ENCODE data around the gene RANBP10. TPM values are rescaled to one million over a fixed set of nuclear protein-coding genes. Genes with fewer than 3 reads are reported as not detected.

The RANBP10 gene
- total RNA-seq, 4 donors from 2014 or later = 8.1 to 11.7 (median 9.3) TPM

GRCh38 chr16:67774457-67774853 lies 31.9 kb downstream of the RANBP10 start:
- TF ChIP-seq, protein P1, sequence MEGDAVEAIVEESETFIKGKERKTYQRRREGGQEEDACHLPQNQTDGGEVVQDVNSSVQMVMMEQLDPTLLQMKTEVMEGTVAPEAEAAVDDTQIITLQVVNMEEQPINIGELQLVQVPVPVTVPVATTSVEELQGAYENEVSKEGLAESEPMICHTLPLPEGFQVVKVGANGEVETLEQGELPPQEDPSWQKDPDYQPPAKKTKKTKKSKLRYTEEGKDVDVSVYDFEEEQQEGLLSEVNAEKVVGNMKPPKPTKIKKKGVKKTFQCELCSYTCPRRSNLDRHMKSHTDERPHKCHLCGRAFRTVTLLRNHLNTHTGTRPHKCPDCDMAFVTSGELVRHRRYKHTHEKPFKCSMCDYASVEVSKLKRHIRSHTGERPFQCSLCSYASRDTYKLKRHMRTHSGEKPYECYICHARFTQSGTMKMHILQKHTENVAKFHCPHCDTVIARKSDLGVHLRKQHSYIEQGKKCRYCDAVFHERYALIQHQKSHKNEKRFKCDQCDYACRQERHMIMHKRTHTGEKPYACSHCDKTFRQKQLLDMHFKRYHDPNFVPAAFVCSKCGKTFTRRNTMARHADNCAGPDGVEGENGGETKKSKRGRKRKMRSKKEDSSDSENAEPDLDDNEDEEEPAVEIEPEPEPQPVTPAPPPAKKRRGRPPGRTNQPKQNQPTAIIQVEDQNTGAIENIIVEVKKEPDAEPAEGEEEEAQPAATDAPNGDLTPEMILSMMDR (IDR thresholded peaks at IDR 0.05; ENCODE audit: low read depth) = no peak

DNA sequence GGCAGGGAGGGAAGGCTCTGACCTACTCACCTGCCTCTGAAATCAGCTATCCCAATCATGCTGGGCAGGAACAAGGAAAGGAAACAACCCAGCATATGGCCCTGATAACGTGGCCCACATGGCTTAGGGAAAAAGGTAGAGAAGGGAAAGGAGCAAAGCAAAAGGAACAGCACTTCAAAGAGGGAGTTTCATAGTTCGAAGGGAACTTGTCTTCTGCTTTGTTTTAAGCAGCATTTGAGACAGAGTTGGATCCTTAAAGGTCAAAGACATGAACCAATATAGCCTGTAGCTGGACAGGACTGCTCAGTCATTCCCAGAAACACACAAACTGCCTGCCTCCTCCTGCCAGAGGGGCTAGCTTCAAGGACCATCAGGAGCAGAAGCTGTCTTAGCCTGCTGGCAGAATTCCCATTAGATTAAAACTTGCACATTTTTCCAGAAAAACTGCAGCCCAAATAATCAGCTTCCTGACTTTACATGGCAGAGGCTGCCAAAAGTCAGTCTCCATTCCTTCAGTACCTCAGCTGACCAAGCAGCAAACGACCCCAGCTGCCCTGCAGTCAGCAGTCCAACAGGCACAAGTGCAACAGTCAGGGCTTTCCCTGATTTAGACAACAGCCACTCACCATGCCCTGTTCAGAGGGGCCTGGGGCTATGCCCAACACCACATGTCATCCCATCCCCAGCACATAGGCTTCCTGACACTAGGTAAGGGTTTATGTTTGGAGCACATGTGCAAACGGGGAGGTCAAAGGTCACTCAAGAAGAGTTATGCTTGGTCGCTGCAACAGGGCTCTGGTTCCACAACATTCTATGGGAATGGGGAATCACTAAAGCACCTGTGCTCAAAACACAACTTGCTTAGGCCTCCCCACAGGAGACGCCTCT lies 32.5 kb downstream of the RANBP10 start:
- TF ChIP-seq, protein P1 (IDR thresholded peaks at IDR 0.05; ENCODE audit: low read depth) = no peak

DNA sequence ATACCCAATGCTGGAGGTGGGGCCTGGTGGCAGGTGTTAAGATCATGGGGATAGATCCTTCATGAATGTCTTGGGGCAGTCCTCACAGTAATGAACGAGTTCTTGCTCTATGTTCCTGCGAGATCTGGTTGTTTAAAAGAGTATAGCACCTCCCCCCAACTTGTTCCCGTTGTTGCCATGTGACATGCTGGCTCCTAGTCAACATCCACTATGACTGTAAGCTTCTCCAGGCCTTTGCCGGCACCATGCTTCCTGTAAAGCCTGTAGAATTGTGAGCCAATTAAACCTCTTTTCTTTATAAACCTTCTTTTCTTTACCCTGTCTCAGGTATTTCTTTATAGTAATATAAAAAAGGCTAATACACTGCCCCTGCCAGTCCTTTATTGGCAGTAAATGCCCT lies 33.3 kb downstream of the RANBP10 start:
- TF ChIP-seq, protein P1 (IDR thresholded peaks at IDR 0.05; ENCODE audit: low read depth) = no peak

DNA sequence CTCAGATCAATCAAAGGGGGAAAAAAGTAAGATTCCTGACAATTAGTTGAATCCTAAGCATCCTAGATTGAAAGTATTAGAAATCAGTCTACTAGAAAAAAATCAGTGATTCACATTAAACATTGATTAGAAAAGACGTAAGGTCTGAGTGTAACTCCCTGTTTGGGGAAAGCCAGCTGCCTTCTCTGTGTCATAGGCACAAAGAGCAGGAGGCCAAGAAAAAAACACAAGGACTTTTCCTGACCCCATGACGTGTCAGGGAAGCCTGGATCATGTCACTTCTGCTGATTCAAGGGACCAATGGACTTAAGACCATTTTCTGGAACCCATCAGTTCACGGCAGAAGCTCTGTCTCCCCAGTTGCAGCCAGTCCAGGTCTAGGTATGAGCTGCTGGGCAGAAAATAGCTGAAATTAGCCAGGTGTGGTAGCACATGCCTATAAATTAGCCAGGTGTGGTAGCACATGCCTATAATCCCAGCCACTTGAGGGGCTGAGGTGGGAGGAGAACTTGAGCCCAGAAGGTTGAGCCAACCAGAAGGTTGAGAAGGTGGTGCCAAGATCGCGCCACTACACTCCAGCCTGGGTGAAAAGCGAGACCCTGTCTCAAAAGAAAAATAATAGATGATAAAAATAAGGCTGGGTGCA lies 35.9 kb downstream of the RANBP10 start:
- TF ChIP-seq, protein P1 (IDR thresholded peaks at IDR 0.05; ENCODE audit: low read depth) = no peak

- TF ChIP-seq, protein P1 (IDR thresholded peaks at IDR 0.05; ENCODE audit: low read depth) = no peak
Measured at GRCh38 chr16:67767953-67768352, 38.4 kb downstream of the RANBP10 start.

DNA sequence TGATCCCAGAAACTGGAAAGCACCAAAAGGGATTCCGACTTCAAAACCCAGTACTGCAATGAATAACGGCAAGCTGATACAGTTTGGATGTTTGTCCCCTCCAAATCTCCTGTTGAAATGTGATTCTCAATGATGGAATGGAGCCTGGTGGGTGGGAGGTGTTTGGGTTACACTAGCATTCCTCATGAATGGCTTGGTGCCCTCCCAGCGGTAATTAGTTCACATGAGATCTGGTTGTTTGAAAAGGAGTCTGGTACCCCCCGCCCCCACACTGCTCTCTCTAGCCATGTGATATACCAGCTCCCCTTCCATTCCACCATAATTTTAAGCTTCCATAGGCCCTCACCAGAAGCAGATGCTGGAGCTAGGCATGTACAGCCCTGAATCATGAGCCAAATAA lies 40.1 kb downstream of the RANBP10 start:
- TF ChIP-seq, protein P1 (IDR thresholded peaks at IDR 0.05; ENCODE audit: low read depth) = no peak

DNA sequence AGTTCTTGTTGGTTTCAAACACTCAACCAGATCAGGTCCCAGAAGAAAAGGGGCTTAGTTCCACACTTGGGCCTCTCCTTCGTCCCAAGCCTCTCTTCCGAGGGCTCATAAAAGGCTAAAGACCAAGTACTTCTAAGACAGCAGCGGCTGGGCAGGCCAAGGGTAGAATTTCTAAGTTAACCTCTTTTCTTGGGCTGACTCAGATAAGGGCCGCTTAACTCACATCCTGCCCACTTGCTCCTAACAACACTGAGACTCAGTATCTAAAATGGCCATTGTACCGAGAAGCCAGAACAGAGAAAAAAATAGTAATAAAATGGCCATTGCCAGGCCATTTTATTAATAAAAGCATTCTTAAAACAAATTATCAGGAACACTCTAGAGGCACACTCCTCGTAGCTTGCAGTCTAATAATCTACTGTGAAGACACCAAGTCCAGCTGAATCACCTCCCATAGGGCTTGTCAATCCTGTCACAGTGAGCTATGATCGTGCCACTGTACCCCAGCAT lies 42.1 kb downstream of the RANBP10 start:
- TF ChIP-seq, protein P1 (IDR thresholded peaks at IDR 0.05; ENCODE audit: low read depth) = no peak
